GM12878 (cell line): Measurements from ENCODE around the gene PRKCD. TPM values are rescaled to one million over a fixed set of nuclear protein-coding genes. Genes with fewer than 3 reads are reported as not detected.

Experiments
- ATAC-seq: fragments of 200-7000 bp; cut with Tn5 transposase; 3 replicates; pipeline ENCODE4 v1.9.1; 2020; ENCODE audit warnings: mild to moderate bottlenecking, moderate library complexity
- BruUV-seq: library from RNA; stranded (reverse); fragments of 400-500 nt; replicated peaks from 2 replicates; lab custom pipeline; 2021; lab: Mats Ljungman, UMichigan
- CTCF ChIA-PET: fragments of 300-600 bp; sonication (Branson Sonifier 250); formaldehyde crosslinking; extraction: SDS; loops from one replicate; lab custom pipeline; 2021; ENCODE audit warnings: inconsistent platforms; lab: Yijun Ruan, JAX
- POLR2A ChIA-PET: fragments of 350-600 bp; formaldehyde crosslinking; extraction: SDS; loops from one replicate; lab custom pipeline; 2021; ENCODE audit warnings: inconsistent platforms; lab: Charles Lee
- RAD21 ChIA-PET: fragments of 300-600 bp; sonication (Branson Sonifier 250); formaldehyde crosslinking; loops from one replicate; lab custom pipeline; 2023; ENCODE audit warnings: antibody characterized with exemption; ENCODE audit not compliant: unreplicated experiment; lab: Charles Lee
- SMC1A ChIA-PET: fragments of 300-600 bp; sonication (Branson Sonifier 250); formaldehyde crosslinking; loops from one replicate; lab custom pipeline; 2023; ENCODE audit not compliant: unreplicated experiment, uncharacterized antibody; lab: Charles Lee
- DNase-seq: peaks from one replicate; pipeline ENCODE4 v3.0.0-alpha.2; 2011; ENCODE audit warnings: low read depth, low spot score
- FAIRE-seq: peaks from 3 replicates; lab custom pipeline; 2011; peaks lifted over from hg19 to GRCh38; lab: Jason Lieb, UNC
- H2AFZ ChIP-seq: 2 replicates; pipeline ENCODE4 v1.6.0; 2011; ENCODE audit warnings: low read depth, low read length, control low read depth; ENCODE audit not compliant: control insufficient read depth
- H3K27ac ChIP-seq: 2 replicates; pipeline ENCODE4 v1.5.1; 2011; ENCODE audit warnings: control low read depth; ENCODE audit not compliant: control insufficient read depth, insufficient read depth
- H3K27me3 ChIP-seq, 2 experiments: replicated peaks in 1 of 2; 2 replicates each; pipeline versions ENCODE4 v1.6.0 to v1.6.1; 2011; ENCODE audit warnings: low read length in 1 of 2; ENCODE audit not compliant: control insufficient read depth in 2 of 2, insufficient read depth in 2 of 2
- H3K36me3 ChIP-seq, 2 experiments: 2 replicates each; pipeline ENCODE4 v1.5.1; 2011; ENCODE audit warnings: low read length in 1 of 2; ENCODE audit not compliant: control insufficient read depth in 2 of 2, insufficient read depth in 2 of 2
- H3K4me1 ChIP-seq: 2 replicates; pipeline ENCODE4 v1.6.1; 2011; ENCODE audit warnings: mild to moderate bottlenecking, low read length, moderate library complexity, mixed read lengths; ENCODE audit not compliant: control insufficient read depth, insufficient read depth
- H3K4me2 ChIP-seq: 2 replicates; pipeline ENCODE4 v1.6.0; 2011; ENCODE audit warnings: control low read depth; ENCODE audit not compliant: control insufficient read depth, insufficient read depth
- H3K4me3 ChIP-seq: fragments of 200-600 bp; sonication (generic); 2 replicates; pipeline ENCODE4 v1.5.1; 2016
- H3K79me2 ChIP-seq: 2 replicates; pipeline ENCODE4 v1.6.0; 2011; ENCODE audit warnings: low read length; ENCODE audit not compliant: control insufficient read depth, insufficient read depth
- H3K9ac ChIP-seq: 2 replicates; pipeline ENCODE4 v1.8.0; 2011; ENCODE audit warnings: low read length, control low read depth, mixed read lengths; ENCODE audit not compliant: control insufficient read depth, insufficient read depth
- H3K9me3 ChIP-seq: replicated peaks from 3 replicates; pipeline ENCODE4 v1.5.1; 2011; ENCODE audit warnings: mild to moderate bottlenecking, low read length; ENCODE audit not compliant: control insufficient read depth, insufficient read depth
- H4K20me1 ChIP-seq: 2 replicates; pipeline ENCODE4 v1.6.0; 2011; ENCODE audit not compliant: control insufficient read depth, insufficient read depth
- HDAC2 ChIP-seq: fragments of 200-600 bp; sonication (generic); IDR thresholded peaks from 2 replicates; pipeline ENCODE4 v1.6.1; 2017
- TCF12 ChIP-seq: IDR thresholded peaks from 2 replicates; pipeline ENCODE4 v1.6.1; 2011; ENCODE audit warnings: low read depth, mild to moderate bottlenecking, low read length
- WGBS: methylation state at CpG from one replicate; pipeline ENCODE4 v1.1.6; 2016; ENCODE audit warnings: low lambda C conversion rate; ENCODE audit not compliant: insufficient replicate concordance, insufficient coverage; ENCODE audit errors: missing lambda C conversion rate; 5-methylcytosine and 5-hydroxymethylcytosine counted together
- in situ Hi-C: fragments of 300-500 bp; cut with MboI; formaldehyde crosslinking; loops from 9 replicates; pipeline ENCODE4 v1.14.3; 2018; ENCODE audit warnings: mixed read lengths
- intact Hi-C: fragments of 100-400 bp; cut with micrococcal nuclease; formaldehyde crosslinking; loops from one replicate; pipeline ENCODE4 v1.14.2; 2022; ENCODE audit not compliant: unreplicated experiment
- polyA plus RNA-seq, 11 experiments: library from polyadenylated mRNA; depleted of rRNA in 4 of 11; unstranded in 6 of 11; stranded (reverse) in 5 of 11; fragments of >200 nt; fragmentation: Nextera tagmentation in 4 of 11; fragmentation: Illumina TruSeq in 1 of 11; extraction: Ambion mirVana in 4 of 11; extraction: Trizol in 1 of 11; gene quantifications; 1 replicate in 1 of 11; 2 replicates in 10 of 11; pipeline versions ENCODE4 v1.2.1 to v1.2.3, GENCODE V29; 2011 to 2016; ENCODE audit warnings: inconsistent platforms in 2 of 11, missing spikeins in 2 of 11, low read depth in 1 of 11
- total RNA-seq, 4 experiments: library from RNA; depleted of rRNA in 3 of 4; stranded (reverse); fragments of >200 nt in 3 of 4; fragmentation: Illumina TruSeq in 1 of 4; extraction: Trizol in 1 of 4; gene quantifications; 2 replicates each; pipeline versions ENCODE4 v1.2.1 to v1.2.3, GENCODE V29; 2013 to 2021

Gene PRKCD
- total and polyA plus RNA-seq, 10 of the 15 experiments (the other 5 are each of a cell fraction or from before 2014, with no cell fraction given) = 10.0 to 114 (median 42.4) TPM

- Histone ChIP-seq H3K9ac (no peak overlapping the region), H3K36me3 (peaks cover 21 to 43% of the 10 kb centered on the region in 2 experiments), H3K27me3 (no peaks in the 10 kb centered on the region), H3K79me2 (peaks cover 39% of the 10 kb centered on the region), H3K4me3 (no peak overlapping the region), H3K9me3 (no peaks in the 10 kb centered on the region), H3K4me2 (no peak overlapping the region), H2AFZ (no peak overlapping the region), H3K4me1 (no peaks in the 10 kb centered on the region), H4K20me1 (peaks cover 3% of the 10 kb centered on the region; the same call in 1 of the 2 replicates), H3K27ac (no peak overlapping the region)
- in situ Hi-C loops (no loop called here), intact Hi-C loops (no loop called here)
- TF ChIP-seq TCF12 = no peak
- no peak for TF ChIP-seq HDAC2
- BruUV-seq = no TSS peak
- ATAC-seq (no peak), FAIRE-seq (no peak), DNase-seq (no peak)
- ChIA-PET CTCF (no interaction called here), POLR2A (no interaction called here), RAD21 (no interaction called here), SMC1A (no interaction called here)
- 76% methylated on average over 7 of the region's 7 CpGs for WGBS
Measured at GRCh38 chr3:53242155-53242554, 81.1 kb downstream of the PRKCD start.

Other genes starting within 250 kb of the PRKCD start
- gene SFMBT1, start 115.1 kb upstream of the PRKCD start, total RNA-seq (2014; rRNA removed) = 14.1 and 19.5 TPM in 2 replicates
- 10.3 and 12.1 TPM in 2 replicates for gene SFMBT1, start 115.1 kb upstream of the PRKCD start, total RNA-seq (2014; rRNA removed; fragmentation: Illumina TruSeq; extraction: Trizol)
- 17.8 and 18.6 TPM in 2 replicates for gene SFMBT1, start 115.1 kb upstream of the PRKCD start, total RNA-seq (2021)
- gene SFMBT1, start 115.1 kb upstream of the PRKCD start, polyA plus RNA-seq (2011; rRNA removed) = 9.2 and 9.8 TPM in 2 replicates
- gene SFMBT1, start 115.1 kb upstream of the PRKCD start, polyA plus RNA-seq (2014; fragmentation: Illumina TruSeq; extraction: Trizol) = 11.1 and 12.1 TPM in 2 replicates
- 1 to 10 TPM; 3.2 to 4.3 TPM for gene SFMBT1, start 115.1 kb upstream of the PRKCD start, polyA plus RNA-seq (2014; fragmentation: Nextera tagmentation; extraction: Ambion mirVana)
- gene SFMBT1, start 115.1 kb upstream of the PRKCD start, polyA plus RNA-seq (2014; rRNA removed) = 9.6 and 11.2 TPM in 2 replicates
- gene SFMBT1, start 115.1 kb upstream of the PRKCD start, polyA plus RNA-seq (2016; fragmentation: Nextera tagmentation; extraction: Ambion mirVana) = 10 to 100 TPM; 10.8 to 12.9 TPM
- gene RFT1, start 30.8 kb upstream of the PRKCD start, total RNA-seq (2014; rRNA removed) = 27.5 and 31.1 TPM in 2 replicates
- gene RFT1, start 30.8 kb upstream of the PRKCD start, total RNA-seq (2014; rRNA removed; fragmentation: Illumina TruSeq; extraction: Trizol) = 16.0 and 16.6 TPM in 2 replicates
- 40.3 and 41.3 TPM in 2 replicates for gene RFT1, start 30.8 kb upstream of the PRKCD start, total RNA-seq (2021)
- 29.5 and 34.5 TPM in 2 replicates for gene RFT1, start 30.8 kb upstream of the PRKCD start, polyA plus RNA-seq (2011; rRNA removed)
- 33.3 and 34.5 TPM in 2 replicates for gene RFT1, start 30.8 kb upstream of the PRKCD start, polyA plus RNA-seq (2014; fragmentation: Illumina TruSeq; extraction: Trizol)
- 10 to 100 TPM; 24.7 to 29.0 TPM for gene RFT1, start 30.8 kb upstream of the PRKCD start, polyA plus RNA-seq (2014; fragmentation: Nextera tagmentation; extraction: Ambion mirVana)
- gene RFT1, start 30.8 kb upstream of the PRKCD start, polyA plus RNA-seq (2014; rRNA removed) = 33.5 and 36.0 TPM in 2 replicates
- 10 to 100 TPM; 73.8 to 75.1 TPM for gene RFT1, start 30.8 kb upstream of the PRKCD start, polyA plus RNA-seq (2016; fragmentation: Nextera tagmentation; extraction: Ambion mirVana)
- 331 and 385 TPM in 2 replicates for gene TKT, start 94.8 kb downstream of the PRKCD start, total RNA-seq (2014; rRNA removed)
- gene TKT, start 94.8 kb downstream of the PRKCD start, total RNA-seq (2014; rRNA removed; fragmentation: Illumina TruSeq; extraction: Trizol) = 128 and 136 TPM in 2 replicates
- 331 and 349 TPM in 2 replicates for gene TKT, start 94.8 kb downstream of the PRKCD start, total RNA-seq (2021)
- gene TKT, start 94.8 kb downstream of the PRKCD start, polyA plus RNA-seq (2011; rRNA removed) = 37.2 and 113 TPM in 2 replicates
- gene TKT, start 94.8 kb downstream of the PRKCD start, polyA plus RNA-seq (2014; fragmentation: Illumina TruSeq; extraction: Trizol) = 49.7 and 140 TPM in 2 replicates
- gene TKT, start 94.8 kb downstream of the PRKCD start, polyA plus RNA-seq (2014; fragmentation: Nextera tagmentation; extraction: Ambion mirVana) = 10 to 100 TPM; 56.4 to 98.3 TPM
- 238 and 298 TPM in 2 replicates for gene TKT, start 94.8 kb downstream of the PRKCD start, polyA plus RNA-seq (2014; rRNA removed)
- gene TKT, start 94.8 kb downstream of the PRKCD start, polyA plus RNA-seq (2016; fragmentation: Nextera tagmentation; extraction: Ambion mirVana) = 100 to 1,000 TPM; 147 to 156 TPM
- 12.5 and 12.7 TPM in 2 replicates for gene DCP1A, start 186.3 kb downstream of the PRKCD start, total RNA-seq (2014; rRNA removed)
- gene DCP1A, start 186.3 kb downstream of the PRKCD start, total RNA-seq (2014; rRNA removed; fragmentation: Illumina TruSeq; extraction: Trizol) = 12.3 and 14.5 TPM in 2 replicates
- gene DCP1A, start 186.3 kb downstream of the PRKCD start, total RNA-seq (2021) = 15.2 and 18.9 TPM in 2 replicates
- 28.1 and 31.9 TPM in 2 replicates for gene DCP1A, start 186.3 kb downstream of the PRKCD start, polyA plus RNA-seq (2011; rRNA removed)
- 15.9 and 16.1 TPM in 2 replicates for gene DCP1A, start 186.3 kb downstream of the PRKCD start, polyA plus RNA-seq (2014; fragmentation: Illumina TruSeq; extraction: Trizol)
- 10 to 100 TPM; 16.6 to 25.8 TPM for gene DCP1A, start 186.3 kb downstream of the PRKCD start, polyA plus RNA-seq (2014; fragmentation: Nextera tagmentation; extraction: Ambion mirVana)
- 11.1 and 13.6 TPM in 2 replicates for gene DCP1A, start 186.3 kb downstream of the PRKCD start, polyA plus RNA-seq (2014; rRNA removed)
- 10 to 100 TPM; 33.1 to 34.6 TPM for gene DCP1A, start 186.3 kb downstream of the PRKCD start, polyA plus RNA-seq (2016; fragmentation: Nextera tagmentation; extraction: Ambion mirVana)